NCI-H460 (cell line): ENCODE data around the gene NLK. TPM values are rescaled to one million over a fixed set of nuclear protein-coding genes. Genes with fewer than 3 reads are reported as not detected.

Source experiments
- small RNA-seq, 2 experiments: library from RNA; depleted of rRNA; stranded (forward); fragments of <200 nt; gene quantifications; one replicate each; pipeline ENCODE3, GENCODE V24; 2014
- total RNA-seq: library from RNA; depleted of rRNA; stranded (reverse); fragments of >200 nt; shearing (Covaris generic); gene quantifications from 2 replicates; pipeline ENCODE4 v1.2.3, GENCODE V29; 2014; rRNA removed

Gene NLK
- total RNA-seq, 1 experiment from 2014 or later = 11.3 TPM

Small RNA genes lying within 50 kb of the gene (small RNA-seq; reads per million reads assigned to genes)
- gene RF00006 (0 reads per million in 2 experiments), gene RF00156 (0 to 0.04 reads per million in 2 experiments), gene RF00601 (0 reads per million in 2 experiments), gene RPS29P22 (0 reads per million in 2 experiments)

Other genes with a start within 250 kb of the NLK start
- gene NOS2, start 242.1 kb upstream of the NLK start, total RNA-seq = not detected in 2 replicates
- gene LYRM9, start 149.3 kb upstream of the NLK start, total RNA-seq = 2.0 and 4.4 TPM in 2 replicates